Ishikawa (cell line): ENCODE results near the gene DDX31.

Experiments
- CEBPB ChIP-seq: IDR thresholded peaks from 2 replicates; pipeline ENCODE4 v1.6.1; 2012
- CREB1 ChIP-seq: IDR thresholded peaks from 2 replicates; pipeline ENCODE4 v1.6.1; 2012; ENCODE audit warnings: low read depth
- RAD21 ChIP-seq: IDR thresholded peaks from 2 replicates; pipeline ENCODE4 v1.6.1; 2012; ENCODE audit warnings: low read depth
- YY1 ChIP-seq: IDR thresholded peaks from 2 replicates; pipeline ENCODE4 v1.6.1; 2012; ENCODE audit warnings: low read depth

- TF ChIP-seq CREB1 (no peak), RAD21 (no peak), YY1 (no peak), CEBPB (no peak)
Observed at GRCh38 chr9:132609829-132610228, 60.0 kb downstream of the DDX31 start.
